Myocyte (in vitro differentiated cells): Measurements from ENCODE around the gene AFTPH. TPM values are rescaled to one million over a fixed set of nuclear protein-coding genes. Genes with fewer than 3 reads are reported as not detected.

ENCODE experiments used
- DNase-seq: peaks from one replicate; pipeline ENCODE4 v3.0.0-alpha.2; 2012; ENCODE audit warnings: low read depth
- total RNA-seq: library from RNA; depleted of rRNA; stranded (reverse); fragments of >200 nt; gene quantifications from 2 replicates; pipeline ENCODE4 v1.2.3, GENCODE V29; 2014

The AFTPH gene
- total RNA-seq, 1 donor from 2014 or later, result 13.2 TPM

- no peak for DNase-seq
These were observed 85.8 kb downstream of the AFTPH start for GRCh38 chr2:64609942-64610281.

DNA sequence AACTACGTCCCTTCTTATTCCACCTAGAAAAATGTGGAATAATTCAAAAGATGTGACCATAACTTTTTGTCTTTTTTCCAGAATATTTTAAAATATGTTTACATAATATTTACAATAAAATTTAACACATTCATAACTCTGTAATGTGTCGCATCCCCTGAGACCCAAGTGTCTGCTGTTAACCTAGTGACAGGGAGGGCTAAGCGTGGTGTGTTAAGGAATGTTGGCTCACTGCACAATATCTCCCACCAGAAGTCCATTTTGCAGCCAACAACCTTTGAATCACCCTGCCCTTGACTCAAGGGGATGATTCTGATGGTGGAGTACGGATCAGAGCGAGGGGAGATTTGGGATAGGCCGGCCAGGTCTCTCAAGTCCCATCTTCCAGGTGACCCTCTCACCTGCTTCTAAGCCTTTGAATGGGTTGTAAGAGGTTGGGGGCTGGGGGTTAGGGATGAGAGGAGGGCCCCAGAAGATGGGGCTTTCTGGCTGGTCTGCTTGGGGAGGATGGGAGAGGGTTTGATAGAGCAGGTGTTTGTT lies 86.3 kb downstream of the AFTPH start:
- no peak for DNase-seq

GRCh38 chr2:64612575-64613195 lies 88.6 kb downstream of the AFTPH start:
- DNase-seq, result no peak

DNA sequence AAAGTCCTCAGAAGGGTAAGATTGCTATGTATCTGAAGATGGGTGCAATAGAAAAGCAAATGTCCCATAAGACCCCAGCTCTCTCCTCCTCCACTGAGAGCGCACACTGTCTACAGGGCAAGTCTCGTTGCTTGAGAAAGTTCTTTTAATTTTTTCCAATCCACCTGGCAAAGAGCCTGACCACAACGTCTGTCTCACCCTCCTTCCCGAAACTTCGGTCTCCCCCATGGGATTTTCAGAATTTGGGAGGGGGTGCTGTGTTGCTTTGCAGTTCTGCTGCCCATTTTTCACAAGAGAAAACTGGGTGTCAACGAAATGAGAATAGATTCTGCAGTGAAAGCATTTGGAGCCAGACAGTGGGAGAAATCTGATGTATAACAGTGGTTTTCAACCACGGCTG lies 89.1 kb downstream of the AFTPH start:
- DNase-seq, result no peak

DNA sequence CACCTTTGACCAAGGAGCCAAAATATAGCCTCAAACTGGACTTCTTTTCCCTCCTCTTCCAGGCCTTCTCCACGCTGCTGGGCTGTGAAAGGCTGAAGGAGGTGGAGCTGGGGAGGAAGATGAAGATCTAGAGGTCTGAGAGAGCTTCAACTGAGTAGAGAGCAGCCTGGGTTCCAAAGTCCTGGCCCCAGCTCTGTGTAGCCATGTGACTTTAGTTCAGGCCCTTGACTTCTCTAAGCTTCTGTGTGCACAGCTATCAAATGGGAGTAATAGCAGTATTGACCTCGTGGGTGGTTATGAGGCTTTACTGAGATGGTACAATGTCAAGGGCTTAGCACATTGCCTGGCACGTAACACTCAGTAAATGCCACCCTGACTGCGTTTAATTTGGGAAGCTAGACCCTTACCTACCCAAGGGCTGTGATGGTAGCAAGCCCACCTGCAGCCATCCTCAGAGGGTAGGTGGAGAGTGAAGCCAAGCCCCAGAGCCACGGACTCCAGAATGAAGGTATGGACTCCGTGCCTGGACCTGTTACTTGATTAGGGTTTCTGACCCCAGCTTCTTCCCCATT lies 91.2 kb downstream of the AFTPH start:
- no peak for DNase-seq

DNA sequence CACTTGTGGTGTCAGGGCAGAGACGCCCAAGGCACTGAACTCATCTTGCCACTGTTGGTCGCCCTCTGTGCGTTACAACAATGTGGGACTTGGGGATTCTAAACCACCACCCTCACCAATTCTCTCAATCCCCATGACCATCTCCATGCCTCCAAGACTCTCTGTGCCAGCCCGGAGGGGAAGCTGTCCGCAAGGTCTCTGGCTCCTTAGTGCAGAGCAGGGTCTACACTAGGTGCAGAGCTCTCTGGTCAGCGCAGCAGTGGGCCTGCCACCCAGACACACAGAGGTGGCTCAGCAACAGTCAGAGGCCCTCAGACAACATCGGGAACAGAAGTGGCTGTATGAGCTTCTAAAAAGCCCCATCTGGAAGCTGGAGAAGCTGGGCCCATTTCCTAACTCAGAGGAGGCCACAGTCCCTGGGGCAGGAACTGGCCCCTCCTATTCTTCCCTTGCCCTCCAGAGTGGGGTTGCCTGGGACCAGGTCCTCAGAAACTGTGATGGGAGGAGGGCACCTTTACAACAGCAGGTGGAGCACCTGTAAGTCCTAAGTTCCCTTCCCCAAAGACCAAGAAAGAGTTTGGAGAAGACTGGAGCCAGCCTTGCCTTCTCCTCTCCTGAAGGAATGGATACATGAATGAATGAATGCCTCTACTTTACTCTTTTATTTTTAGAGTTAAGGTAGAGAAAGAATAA lies 91.9 kb downstream of the AFTPH start:
- no peak for DNase-seq

- DNase-seq, result peak; percentile 44
These were observed 93.6 kb downstream of the AFTPH start for GRCh38 chr2:64617631-64618151.

GRCh38 chr2:64620661-64621060 lies 96.5 kb downstream of the AFTPH start:
- no peak for DNase-seq

DNA sequence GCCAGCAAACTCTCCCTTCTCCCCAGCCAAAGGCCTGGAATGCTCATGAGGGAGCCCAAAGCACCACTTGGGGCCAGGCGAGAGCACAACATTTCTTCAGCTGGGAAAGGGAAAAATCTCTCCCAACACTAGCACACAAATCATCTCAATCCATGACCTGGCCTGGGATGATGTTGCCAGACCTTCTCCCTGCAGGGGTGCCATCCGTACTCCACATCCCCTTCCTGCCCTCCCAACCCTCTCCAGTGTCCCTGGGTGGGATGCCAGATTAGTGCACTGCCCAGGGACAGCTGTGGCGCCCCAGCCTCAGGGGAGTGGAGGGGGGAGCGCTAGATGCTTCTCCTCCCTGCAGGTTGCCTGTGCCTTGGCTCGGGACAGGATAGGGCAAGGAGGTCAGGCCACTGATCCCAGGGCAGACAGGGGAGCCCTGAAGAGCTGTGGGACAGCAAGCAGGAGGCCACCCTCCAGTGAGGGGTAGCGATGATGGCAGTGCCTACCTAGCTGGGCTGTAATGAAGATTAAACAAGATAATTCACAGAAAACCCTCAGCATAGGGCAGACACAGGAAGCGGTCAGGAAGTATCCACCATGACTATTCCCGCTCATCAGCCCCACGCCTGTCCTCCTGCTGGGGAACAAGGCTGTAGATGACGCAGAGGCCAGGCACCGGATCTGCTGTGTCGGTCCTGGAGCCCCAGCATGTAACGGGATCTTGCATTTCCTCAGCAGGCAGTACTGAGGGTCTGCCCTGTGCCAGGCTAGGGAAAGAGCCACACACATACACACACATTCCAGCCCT lies 98.5 kb downstream of the AFTPH start:
- DNase-seq, result no peak

DNA sequence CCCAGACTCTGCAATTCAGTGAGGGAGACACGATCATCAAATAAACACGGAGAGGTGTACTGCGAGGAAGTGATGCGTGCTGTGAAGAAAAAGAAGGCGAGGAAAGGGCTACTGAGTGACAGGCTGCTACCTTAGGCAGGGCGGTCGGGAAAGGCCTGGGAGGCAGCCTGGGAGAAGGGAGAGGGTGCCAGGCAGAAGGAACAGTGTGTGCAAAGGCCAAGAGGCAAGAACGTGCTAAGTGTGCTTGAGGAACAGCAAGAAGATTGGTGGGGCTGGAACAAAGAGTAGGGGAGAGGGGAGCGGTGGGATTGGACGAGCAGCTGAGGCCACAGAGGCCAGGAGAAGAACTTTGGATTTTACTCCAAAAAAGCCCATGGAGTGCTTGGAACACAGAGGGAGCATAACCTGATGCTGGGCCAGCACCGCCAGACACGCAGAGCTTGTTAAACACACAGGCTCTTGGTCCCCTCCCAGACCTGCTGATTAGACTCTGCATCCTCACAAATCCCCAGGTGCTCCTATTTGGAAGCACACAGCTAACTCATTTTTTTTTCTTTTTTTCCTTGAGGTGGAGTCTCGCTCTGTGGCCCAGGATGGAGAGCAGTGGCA lies 99.2 kb downstream of the AFTPH start:
- DNase-seq, result no peak

GRCh38 chr2:64624108-64624610 lies 100.0 kb downstream of the AFTPH start:
- no peak for DNase-seq

DNA sequence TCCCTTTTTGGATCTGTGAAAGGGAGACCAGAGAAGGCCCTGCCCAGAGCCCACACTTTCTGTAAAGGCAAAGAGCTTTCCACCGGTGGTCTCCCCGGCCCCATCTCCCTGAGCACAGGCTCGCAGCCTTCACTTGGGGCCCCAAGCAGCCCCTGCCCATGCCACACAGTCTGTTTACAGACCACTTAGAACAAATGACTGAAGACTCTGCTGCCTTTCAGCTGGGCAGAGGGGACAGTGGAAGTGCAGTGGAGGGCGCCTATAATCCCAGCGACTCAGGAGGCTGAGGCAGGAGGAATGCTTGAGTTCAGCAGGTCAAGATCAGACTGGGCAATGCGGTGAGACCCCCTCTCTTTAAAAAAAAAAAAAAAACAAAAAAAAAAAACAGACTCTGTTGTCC lies 100.7 kb downstream of the AFTPH start:
- DNase-seq, result no peak

- DNase-seq, result no peak
These were observed 101.4 kb downstream of the AFTPH start for GRCh38 chr2:64625299-64626145.

GRCh38 chr2:64626146-64626809 lies 102.2 kb downstream of the AFTPH start:
- DNase-seq, result no peak

GRCh38 chr2:64626963-64627760 lies 103.0 kb downstream of the AFTPH start:
- peak; percentile 74 for DNase-seq

- no peak for DNase-seq
These were observed 104.0 kb downstream of the AFTPH start for GRCh38 chr2:64627860-64628841.

DNA sequence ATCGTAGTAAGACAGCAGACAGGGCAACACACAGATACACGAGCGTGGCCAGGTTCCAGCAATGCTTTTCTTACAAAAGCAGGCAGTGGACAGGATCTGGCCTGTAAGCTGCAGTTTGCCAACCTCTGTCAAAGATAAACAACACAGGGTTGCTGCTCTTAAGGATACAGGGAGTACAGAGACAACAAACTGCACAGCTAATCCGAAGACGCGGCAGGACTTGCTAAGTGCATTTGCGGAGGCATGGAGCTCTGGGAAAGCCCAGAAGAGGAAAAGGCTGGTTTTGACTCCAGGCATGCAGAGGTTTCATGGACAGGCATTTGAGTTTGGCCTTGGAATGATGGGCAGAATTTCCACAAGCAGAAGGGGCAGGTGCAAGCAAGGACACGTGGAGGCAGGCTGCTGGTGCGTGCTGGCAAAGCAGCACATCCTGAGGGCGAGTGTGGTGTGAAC lies 105.2 kb downstream of the AFTPH start:
- DNase-seq, result no peak
